GM12874 (cell line): ENCODE results near the gene BCDIN3D.

Source experiments
- CTCF ChIP-seq: IDR thresholded peaks from 2 replicates; pipeline ENCODE4 v1.5.1; 2011; ENCODE audit warnings: low read depth, mild to moderate bottlenecking, control low read depth, low read length, moderate library complexity; ENCODE audit not compliant: insufficient read depth

Gene BCDIN3D

GRCh38 chr12:49868449-49868848 is 25.5 kb upstream of the BCDIN3D start:
- no peak for TF ChIP-seq CTCF

- no peak for TF ChIP-seq CTCF
These were observed 24.9 kb upstream of the BCDIN3D start for GRCh38 chr12:49867570-49868341.

GRCh38 chr12:49866859-49867569 is 24.1 kb upstream of the BCDIN3D start:
- TF ChIP-seq CTCF, result peak; percentile 98

- TF ChIP-seq CTCF, result no peak
These were observed 22.9 kb upstream of the BCDIN3D start for GRCh38 chr12:49865782-49866135.

GRCh38 chr12:49865109-49865781 is 22.3 kb upstream of the BCDIN3D start:
- TF ChIP-seq CTCF, result no peak

GRCh38 chr12:49864798-49865090 is 21.8 kb upstream of the BCDIN3D start:
- no peak for TF ChIP-seq CTCF

GRCh38 chr12:49863946-49864797 is 21.3 kb upstream of the BCDIN3D start:
- TF ChIP-seq CTCF, result no peak
